ENCODE data around the gene PRSS22.

Gene PRSS22

DNA sequence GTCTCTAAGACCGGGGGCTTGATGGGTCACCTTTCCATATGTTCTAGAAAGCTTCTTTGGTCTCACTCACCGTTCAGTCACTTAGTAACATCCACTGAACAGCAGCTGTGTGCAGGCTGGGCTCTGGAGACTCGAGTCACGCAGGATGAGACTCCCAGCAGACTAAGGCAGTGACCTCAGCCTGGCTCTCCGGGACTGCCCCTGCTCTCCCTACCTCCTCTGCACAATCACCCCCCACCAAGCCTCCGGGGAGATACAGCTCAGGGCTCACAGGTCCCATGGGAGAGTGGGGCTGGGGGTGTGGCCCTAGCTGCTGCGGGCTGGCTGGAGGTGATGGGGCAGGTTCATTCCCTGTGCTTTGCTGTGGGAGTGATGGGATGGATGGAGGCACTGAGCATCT is 39.1 kb upstream of the PRSS22 start:
- TF ChIP-seq, protein P1, sequence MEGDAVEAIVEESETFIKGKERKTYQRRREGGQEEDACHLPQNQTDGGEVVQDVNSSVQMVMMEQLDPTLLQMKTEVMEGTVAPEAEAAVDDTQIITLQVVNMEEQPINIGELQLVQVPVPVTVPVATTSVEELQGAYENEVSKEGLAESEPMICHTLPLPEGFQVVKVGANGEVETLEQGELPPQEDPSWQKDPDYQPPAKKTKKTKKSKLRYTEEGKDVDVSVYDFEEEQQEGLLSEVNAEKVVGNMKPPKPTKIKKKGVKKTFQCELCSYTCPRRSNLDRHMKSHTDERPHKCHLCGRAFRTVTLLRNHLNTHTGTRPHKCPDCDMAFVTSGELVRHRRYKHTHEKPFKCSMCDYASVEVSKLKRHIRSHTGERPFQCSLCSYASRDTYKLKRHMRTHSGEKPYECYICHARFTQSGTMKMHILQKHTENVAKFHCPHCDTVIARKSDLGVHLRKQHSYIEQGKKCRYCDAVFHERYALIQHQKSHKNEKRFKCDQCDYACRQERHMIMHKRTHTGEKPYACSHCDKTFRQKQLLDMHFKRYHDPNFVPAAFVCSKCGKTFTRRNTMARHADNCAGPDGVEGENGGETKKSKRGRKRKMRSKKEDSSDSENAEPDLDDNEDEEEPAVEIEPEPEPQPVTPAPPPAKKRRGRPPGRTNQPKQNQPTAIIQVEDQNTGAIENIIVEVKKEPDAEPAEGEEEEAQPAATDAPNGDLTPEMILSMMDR (IDR thresholded peaks at IDR 0.05; ENCODE audit: low read depth, low read length), result no peak
- TF ChIP-seq MYC (IDR thresholded peaks at IDR 0.05; ENCODE audit: low read depth, low read length) (no peak), POLR2A (IDR thresholded peaks at IDR 0.05; ENCODE audit: extremely low read depth, insufficient read length) (no peak), MAX (IDR thresholded peaks at IDR 0.05; ENCODE audit: low read depth, low read length) (no peak)
- DNase-seq (ENCODE audit: low read depth), result peak; percentile 74
- no peak overlapping the region for H3K4me3 ChIP-seq (ENCODE audit: low read depth, low read length)

- H3K4me3 ChIP-seq (ENCODE audit: low read depth, low read length), result no peak overlapping the region
- DNase-seq (ENCODE audit: low read depth), result no peak
- TF ChIP-seq MYC (IDR thresholded peaks at IDR 0.05; ENCODE audit: low read depth, low read length) (no peak), MAX (IDR thresholded peaks at IDR 0.05; ENCODE audit: low read depth, low read length) (no peak), POLR2A (IDR thresholded peaks at IDR 0.05; ENCODE audit: extremely low read depth, insufficient read length) (no peak)
- TF ChIP-seq, protein P1 (IDR thresholded peaks at IDR 0.05; ENCODE audit: low read depth, low read length), result no peak
Observed at GRCh38 chr16:2896480-2897010, 38.6 kb upstream of the PRSS22 start.

- H3K4me3 ChIP-seq (ENCODE audit: low read depth, low read length), result no peak overlapping the region
- DNase-seq (ENCODE audit: low read depth), result no peak
- TF ChIP-seq MYC (IDR thresholded peaks at IDR 0.05; ENCODE audit: low read depth, low read length) (no peak), MAX (IDR thresholded peaks at IDR 0.05; ENCODE audit: low read depth, low read length) (no peak), POLR2A (IDR thresholded peaks at IDR 0.05; ENCODE audit: extremely low read depth, insufficient read length) (no peak)
- TF ChIP-seq, protein P1 (IDR thresholded peaks at IDR 0.05; ENCODE audit: low read depth, low read length), result no peak
Observed at GRCh38 chr16:2895813-2896212, 37.8 kb upstream of the PRSS22 start.

DNA sequence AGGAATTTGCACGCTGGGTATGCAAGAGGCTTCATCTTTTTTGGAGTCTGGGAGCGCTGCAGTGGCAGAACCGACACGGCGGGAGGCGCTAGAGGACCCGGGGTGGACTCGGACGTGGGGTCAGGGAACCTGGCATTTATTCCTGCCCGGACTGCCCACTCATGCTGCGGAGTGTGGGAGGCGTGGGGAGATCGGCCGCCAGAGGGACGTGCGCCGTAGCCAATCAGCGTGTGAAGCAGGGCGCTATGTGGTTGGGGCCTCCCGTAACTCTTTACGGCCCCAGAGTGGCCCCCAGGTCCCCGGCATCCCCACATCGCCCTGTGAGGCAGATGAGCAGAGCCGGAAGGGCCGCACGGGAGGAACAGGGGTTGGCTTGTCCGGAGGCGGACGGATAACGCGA is 36.3 kb upstream of the PRSS22 start:
- no peak for DNase-seq (ENCODE audit: low read depth)
- no peak overlapping the region for H3K4me3 ChIP-seq (ENCODE audit: low read depth, low read length)
- TF ChIP-seq, protein P1 (IDR thresholded peaks at IDR 0.05; ENCODE audit: low read depth, low read length), result no peak
- TF ChIP-seq MYC (IDR thresholded peaks at IDR 0.05; ENCODE audit: low read depth, low read length) (no peak), MAX (IDR thresholded peaks at IDR 0.05; ENCODE audit: low read depth, low read length) (no peak), POLR2A (IDR thresholded peaks at IDR 0.05; ENCODE audit: extremely low read depth, insufficient read length) (no peak)

GRCh38 chr16:2884041-2884451 is 26.1 kb upstream of the PRSS22 start:
- TF ChIP-seq, protein P1 (IDR thresholded peaks at IDR 0.05; ENCODE audit: low read depth, low read length), result no peak
- TF ChIP-seq MAX (IDR thresholded peaks at IDR 0.05; ENCODE audit: low read depth, low read length) (no peak), POLR2A (IDR thresholded peaks at IDR 0.05; ENCODE audit: extremely low read depth, insufficient read length) (no peak), MYC (IDR thresholded peaks at IDR 0.05; ENCODE audit: low read depth, low read length) (no peak)
- peak overlapping the region; percentile 67 for H3K4me3 ChIP-seq (ENCODE audit: low read depth, low read length)
- DNase-seq (ENCODE audit: low read depth), result no peak

All from NB4 (cell line).